ENCODE measurements around the gene ERAS.
A peak's percentile ranks its signal among the peaks of the same experiment; 100 is the strongest.
"Not testable (repeated sequence)": the region's sequence is repeated elsewhere in the genome, so short reads cannot be mapped to it uniquely, and the experiment has no call there.

Gene ERAS

DNA sequence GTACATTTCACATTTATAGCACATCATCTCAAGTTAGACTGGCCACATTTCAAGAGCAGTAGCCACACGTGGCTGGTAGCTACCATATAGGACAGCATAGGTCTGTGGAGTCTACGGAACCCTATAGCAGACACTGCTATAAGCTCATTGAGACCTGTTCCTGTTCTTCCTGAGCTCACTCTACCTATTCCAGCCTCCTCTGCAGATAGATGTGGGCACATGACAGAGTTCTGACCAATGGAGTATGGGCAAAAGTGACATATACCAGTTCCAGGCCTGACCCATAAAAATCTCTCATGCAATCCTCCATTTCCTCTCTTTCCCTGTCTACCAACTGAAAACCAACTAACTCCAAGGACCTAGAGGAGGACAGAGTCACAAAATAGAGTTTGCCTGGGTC lies 28.0 kb upstream of the ERAS start:
- no peak for DNase-seq

GRCh38 chrX:48800574-48801279 lies 25.6 kb upstream of the ERAS start:
- no peak for DNase-seq

GRCh38 chrX:48801280-48802088 lies 24.8 kb upstream of the ERAS start, which contains the start of gene HDAC6:
Gene HDAC6, plus strand, starts transcription at chrX:48802067. Its CDS starts 626 bp downstream, at chrX:48802693.
- DNase-seq, result peak; percentile 98

- DNase-seq, result peak; percentile 88
Measured at GRCh38 chrX:48802089-48802904, 24.0 kb upstream of the ERAS start.

GRCh38 chrX:48802905-48803200 lies 23.5 kb upstream of the ERAS start:
- DNase-seq, result no peak

DNA sequence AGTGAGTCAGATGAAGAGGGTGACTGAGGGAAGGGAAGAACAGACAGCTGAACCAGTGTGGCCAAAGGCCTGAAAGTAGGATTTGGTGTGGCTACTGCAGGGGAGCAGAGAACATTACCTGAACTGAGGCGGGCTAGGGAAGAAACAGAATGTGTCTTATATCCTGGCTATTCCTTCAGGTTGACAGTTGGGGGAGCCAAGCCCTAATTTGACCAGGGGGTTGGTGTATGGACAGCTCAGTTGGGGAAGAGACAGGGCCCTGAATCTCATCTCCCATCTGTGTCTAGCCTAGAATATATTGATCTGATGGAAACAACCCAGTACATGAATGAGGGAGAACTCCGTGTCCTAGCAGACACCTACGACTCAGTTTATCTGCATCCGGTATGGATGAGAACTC lies 20.2 kb upstream of the ERAS start:
- DNase-seq, result no peak

DNA sequence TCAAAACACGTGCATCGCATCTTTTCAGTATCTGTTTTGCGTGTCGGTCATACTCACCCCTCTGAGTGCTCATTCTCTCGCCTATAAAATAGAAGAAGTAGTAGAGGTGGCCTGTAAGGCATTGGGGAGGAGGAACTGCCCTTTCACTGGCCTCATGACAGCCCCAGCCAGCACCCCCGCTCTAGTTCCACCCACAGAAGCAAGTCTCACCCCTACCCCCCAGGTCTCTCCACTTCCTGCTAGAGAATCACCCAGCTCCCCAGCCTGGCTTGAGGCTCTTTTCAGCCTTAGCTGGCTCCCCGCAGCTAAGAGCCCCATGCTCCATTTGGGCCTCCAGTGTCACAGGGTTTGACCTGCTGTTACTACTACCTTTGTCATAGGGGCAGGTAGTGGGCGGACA lies 12.7 kb upstream of the ERAS start:
- DNase-seq, result no peak

- DNase-seq, result no peak
Measured at GRCh38 chrX:48814722-48815121, 11.6 kb upstream of the ERAS start.

GRCh38 chrX:48815266-48815665 lies 11.0 kb upstream of the ERAS start:
- no peak for DNase-seq

- DNase-seq, result no peak
Measured at GRCh38 chrX:48816014-48816810, 10.1 kb upstream of the ERAS start.

DNA sequence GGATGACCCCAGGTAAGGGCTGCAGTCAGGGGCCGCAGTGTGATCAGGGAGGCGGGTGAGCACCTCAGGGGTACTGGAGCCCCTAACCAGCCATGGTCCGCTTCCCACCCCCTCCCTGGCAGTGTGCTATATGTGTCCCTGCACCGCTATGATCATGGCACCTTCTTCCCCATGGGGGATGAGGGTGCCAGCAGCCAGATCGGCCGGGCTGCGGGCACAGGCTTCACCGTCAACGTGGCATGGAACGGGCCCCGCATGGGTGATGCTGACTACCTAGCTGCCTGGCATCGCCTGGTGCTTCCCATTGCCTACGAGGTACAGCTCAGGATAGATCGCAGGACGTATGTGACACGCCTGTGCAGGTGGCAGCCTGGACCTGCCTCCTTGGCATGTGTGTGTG lies 8.2 kb upstream of the ERAS start:
- DNase-seq, result no peak

- DNase-seq, result no peak
Measured at GRCh38 chrX:48818866-48819265, 7.4 kb upstream of the ERAS start.

DNA sequence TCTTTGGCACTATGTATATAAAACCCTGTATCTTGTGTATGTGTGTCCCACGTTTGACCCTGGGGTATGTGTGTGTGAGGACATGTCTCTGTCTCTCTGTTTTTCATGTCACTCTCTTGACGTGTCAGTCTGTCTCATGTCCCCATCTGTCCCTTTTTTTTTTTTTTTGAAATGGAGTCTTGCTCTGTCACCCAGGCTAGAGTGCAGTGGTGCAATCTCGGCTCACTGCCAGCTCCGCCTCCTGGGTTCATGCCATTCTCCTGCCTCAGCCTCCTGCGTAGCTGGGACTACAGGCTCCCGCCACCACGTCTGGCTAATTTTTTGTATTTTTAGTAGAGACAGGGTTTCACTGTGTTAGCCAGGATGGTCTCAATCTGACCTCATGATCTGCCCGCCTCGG lies 6.9 kb upstream of the ERAS start:
- not testable (repeated sequence) for DNase-seq

DNA sequence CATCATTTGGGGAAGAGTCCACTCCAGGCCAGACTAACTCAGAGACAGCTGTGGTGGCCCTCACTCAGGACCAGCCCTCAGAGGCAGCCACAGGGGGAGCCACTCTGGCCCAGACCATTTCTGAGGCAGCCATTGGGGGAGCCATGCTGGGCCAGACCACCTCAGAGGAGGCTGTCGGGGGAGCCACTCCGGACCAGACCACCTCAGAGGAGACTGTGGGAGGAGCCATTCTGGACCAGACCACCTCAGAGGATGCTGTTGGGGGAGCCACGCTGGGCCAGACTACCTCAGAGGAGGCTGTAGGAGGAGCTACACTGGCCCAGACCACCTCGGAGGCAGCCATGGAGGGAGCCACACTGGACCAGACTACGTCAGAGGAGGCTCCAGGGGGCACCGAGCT lies 3.3 kb upstream of the ERAS start:
- no peak for DNase-seq

GRCh38 chrX:48824066-48824465 lies 2.2 kb upstream of the ERAS start:
- DNase-seq, result no peak

- DNase-seq, result no peak
Measured at GRCh38 chrX:48826876-48827653, 752 bp downstream of the ERAS start.

GRCh38 chrX:48827654-48827968 lies 1.3 kb downstream of the ERAS start:
- DNase-seq, result no peak

GRCh38 chrX:48829016-48829735 lies 2.9 kb downstream of the ERAS start:
- DNase-seq, result no peak

DNA sequence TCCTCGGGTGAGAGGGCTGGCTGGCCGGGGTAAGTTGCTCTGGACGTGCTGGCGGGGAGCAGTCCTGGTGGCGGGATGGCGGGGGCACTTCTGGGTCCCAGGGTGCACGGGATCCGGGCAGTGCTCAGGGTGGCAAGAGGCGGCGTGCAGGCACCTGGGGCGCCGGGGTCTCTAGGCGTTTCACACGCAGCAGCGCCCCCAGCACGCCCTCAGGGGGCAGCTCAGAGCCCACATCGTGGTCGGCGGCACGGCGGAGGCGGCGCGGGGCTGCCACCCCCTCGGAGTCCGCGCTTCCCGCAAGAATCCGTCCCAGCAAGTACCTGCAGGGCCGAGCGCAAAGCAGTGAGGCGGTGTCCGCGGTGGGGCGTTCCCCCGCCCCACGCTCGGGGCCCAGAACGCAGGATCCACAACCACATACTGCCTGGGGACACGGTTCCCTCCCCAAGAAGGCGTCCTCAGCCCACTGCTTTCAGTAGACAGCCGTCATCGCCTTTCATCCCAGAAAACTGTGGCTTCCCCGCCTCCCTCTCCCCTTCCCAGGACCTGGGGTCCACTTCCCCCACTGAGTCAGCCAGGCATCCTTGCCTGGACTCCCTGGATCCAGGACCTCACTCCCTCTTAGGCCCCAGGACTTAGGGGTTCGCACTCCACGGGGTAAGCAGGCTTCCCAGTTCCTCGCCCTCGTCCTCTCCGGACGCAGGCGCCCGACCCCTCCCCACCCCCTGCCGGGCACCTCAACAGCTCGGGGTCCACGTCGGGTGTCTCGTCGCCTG lies 5.0 kb downstream of the ERAS start:
- no peak for DNase-seq

DNA sequence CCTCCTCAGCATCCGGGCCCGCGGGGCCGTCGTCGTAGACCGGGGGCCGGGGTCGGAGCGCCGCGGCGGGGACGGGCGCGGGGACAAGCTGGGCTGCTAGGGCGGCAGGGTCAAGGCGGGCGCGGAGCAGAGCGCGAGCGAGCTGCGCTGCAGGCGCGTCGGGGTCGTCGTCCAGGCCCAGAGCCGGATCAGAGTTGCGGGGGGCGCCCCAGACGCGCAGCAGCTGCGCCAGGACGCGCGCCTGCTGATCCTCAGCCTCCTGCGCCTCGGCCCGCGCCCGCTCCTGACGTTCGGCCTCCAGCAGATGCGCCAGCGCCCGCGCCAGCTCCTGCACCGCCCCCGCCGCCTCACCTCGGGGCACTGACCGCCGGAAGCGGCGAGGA lies 5.6 kb downstream of the ERAS start:
- DNase-seq, result peak; percentile 40
